ENCODE measurements around the gene EIF4B. TPM values are rescaled to one million over a fixed set of nuclear protein-coding genes. Genes with fewer than 3 reads are reported as not detected.

EIF4B gene
- total and polyA plus RNA-seq, 2 of the 13 experiments (the other 11 are each of a cell fraction or from before 2014, with no cell fraction given) = 416 to 548 TPM

- no peaks in the 10 kb centered on the region for H3K27me3 ChIP-seq (ENCODE audit: control insufficient read depth in 1 of 2, insufficient read depth in 2 of 2, low read length in 2 of 2)
- FAIRE-seq (peak; percentile 96), DNase-seq (ENCODE audit: low spot score) (peak; percentile 99), ATAC-seq (peak; percentile 88)
- peak overlapping the region; percentile 88 for H3K4me2 ChIP-seq (ENCODE audit: low read depth, low read length)
- H3K36me3 ChIP-seq (replicated peaks in 1 of 2; ENCODE audit: control insufficient read depth in 1 of 2, insufficient read depth in 2 of 2, low read length in 2 of 2) = no peaks in the 10 kb centered on the region
- ChIA-PET POLR2A (interaction anchor here (0.9 to 8.0 kb wide), 23 partner anchors 9 to 846 kb away, joined by 3 to 159 read pairs (median 9); partner anchors contain the start of genes EIF4B, KRT18 and KRT8), CTCF (ENCODE audit: low intra/inter-chr PET ratio, low total read pairs) (interaction anchor here (1.5 kb wide), 1 partner anchor 12 kb away, joined by 6 read pairs; no protein-coding TSS in a partner anchor)
- in situ Hi-C loops (cut with HindIII; ENCODE audit: extremely low pct_ligation_motif_present, low pct_unique_long_range_greater_than_20kb) (loop anchor here (25.0 kb wide), 3 partner anchors 306 to 856 kb away; partner anchors contain the start of genes KRT1 and KRT84), intact Hi-C loops (cut with micrococcal nuclease; ENCODE audit: unreplicated experiment) (loop anchor here (1.0 kb wide), 1 partner anchor 14 kb away; no protein-coding TSS in a partner anchor)
- BruUV-seq (replicated peaks) = TSS peak; percentile 78
- H2AFZ ChIP-seq (ENCODE audit: low read length) = no peak overlapping the region
- H4K20me1 ChIP-seq (ENCODE audit: insufficient read depth, low read length) = no peaks in the 10 kb centered on the region
- no peaks in the 10 kb centered on the region for H3K79me2 ChIP-seq (ENCODE audit: insufficient read depth, low read length)
- no peaks in the 10 kb centered on the region for H3K9me3 ChIP-seq (ENCODE audit: low read length)
- WGBS (ENCODE audit: low lambda C conversion rate) = under 1% methylated on average over 7 of the region's 7 CpGs
- H3K4me1 ChIP-seq (ENCODE audit: insufficient read depth, low read length) = peaks cover 61% of the 10 kb centered on the region
- peak overlapping the region; percentile 99 for H3K27ac ChIP-seq (ENCODE audit: extremely low read length, insufficient read depth, low read length)
- H3K9ac ChIP-seq (ENCODE audit: insufficient read depth, low read depth, low read length) = peak overlapping the region; percentile 91
- peak overlapping the region; percentile 13 to 55 (median 18); a peak in 5 of 6 replicates for H3K4me3 ChIP-seq (replicated peaks in 1 of 3; ENCODE audit: insufficient read depth in 1 of 3, low read depth in 2 of 3, low read length in 3 of 3)
- no peak for TF ChIP-seq ZNF660 (CRISPR knock-in tag; IDR thresholded peaks at IDR 0.05; ENCODE audit: borderline replicate concordance, low read depth)
- peak; percentile 96 for TF ChIP-seq ASH2L (IDR thresholded peaks at IDR 0.05; ENCODE audit: insufficient read length, low read depth, low read length)
- TF ChIP-seq ZNF333 (CRISPR knock-in tag; IDR thresholded peaks at IDR 0.05; ENCODE audit: borderline replicate concordance) = peak; percentile 97
- TF ChIP-seq NR2F2 (IDR thresholded peaks at IDR 0.05; ENCODE audit: borderline replicate concordance, low read depth) = peak; percentile 29; the same call in 1 of the 2 replicates
- TF ChIP-seq U2AF1 (optimal IDR thresholded peaks at IDR 0.05; ENCODE audit: low read depth, low read length) = no peak
- no peak for TF ChIP-seq DMTF1 (CRISPR knock-in tag; IDR thresholded peaks at IDR 0.05)
- no peak for TF ChIP-seq ZNF207 (IDR thresholded peaks at IDR 0.05; ENCODE audit: borderline replicate concordance)
- TF ChIP-seq AHDC1 (CRISPR knock-in tag; IDR thresholded peaks at IDR 0.05; ENCODE audit: borderline replicate concordance) = peak; percentile 55; the same call in 1 of the 2 replicates
- TF ChIP-seq JUN (CRISPR knock-in tag; IDR thresholded peaks at IDR 0.05) = peak; percentile 64
- TF ChIP-seq ZNF232 (CRISPR knock-in tag; IDR thresholded peaks at IDR 0.05; ENCODE audit: borderline replicate concordance) = no peak
- TF ChIP-seq SMARCC2 (IDR thresholded peaks at IDR 0.05) = no peak
These were observed 13.3 kb upstream of the EIF4B start for GRCh38 chr12:52992699-52993557.
